Measurements from ENCODE around the gene SLC17A8.

SLC17A8 gene

GRCh38 chr12:100455896-100456295 is 99.0 kb downstream of the SLC17A8 start:
- Mint-ChIP-seq H3K4me1 (no peaks in the 10 kb centered on the region), H3K27me3 (peaks cover 8% of the 10 kb centered on the region), H3K36me3 (no peaks in the 10 kb centered on the region), H3K9me3 (no peaks in the 10 kb centered on the region), H3K27ac (no peak overlapping the region), H3K4me3 (no peak overlapping the region)
- CTCF ChIA-PET = interaction anchor here (0.9 to 1.4 kb wide), 2 partner anchors 24 to 51 kb away, joined by 3 read pairs; no protein-coding TSS in a partner anchor
- no peak for DNase-seq

GRCh38 chr12:100458191-100458590 is 101.3 kb downstream of the SLC17A8 start:
- no peaks in the 10 kb centered on the region for H3K4me1 Mint-ChIP-seq

GRCh38 chr12:100460702-100461101 is 103.8 kb downstream of the SLC17A8 start:
- no peaks in the 10 kb centered on the region for H3K4me1 Mint-ChIP-seq
- CTCF ChIA-PET = no interaction called here
- DNase-seq = no peak
- no peak overlapping the region for H3K4me3 Mint-ChIP-seq
- H3K9me3 Mint-ChIP-seq = no peaks in the 10 kb centered on the region
- H3K36me3 Mint-ChIP-seq = no peaks in the 10 kb centered on the region
- H3K27me3 Mint-ChIP-seq = peaks cover 3% of the 10 kb centered on the region
- H3K27ac Mint-ChIP-seq = no peak overlapping the region

More at GRCh38 chr12:100458191-100458590, 101.3 kb downstream of the SLC17A8 start:
- Mint-ChIP-seq H3K27ac (no peak overlapping the region), H3K4me3 (no peak overlapping the region), H3K9me3 (no peaks in the 10 kb centered on the region), H3K36me3 (no peaks in the 10 kb centered on the region), H3K27me3 (peaks cover 3% of the 10 kb centered on the region)
- DNase-seq = no peak
- CTCF ChIA-PET = no interaction called here

- Mint-ChIP-seq H3K27me3 (peaks cover 3% of the 10 kb centered on the region), H3K36me3 (no peaks in the 10 kb centered on the region), H3K4me3 (no peak overlapping the region), H3K4me1 (no peaks in the 10 kb centered on the region), H3K27ac (no peak overlapping the region), H3K9me3 (no peaks in the 10 kb centered on the region)
- DNase-seq = no peak
- CTCF ChIA-PET = interaction anchor here (1.2 kb wide), 1 partner anchor 34 kb away, joined by 3 read pairs; no protein-coding TSS in a partner anchor
Measured at GRCh38 chr12:100461330-100461973, 104.6 kb downstream of the SLC17A8 start.

- Mint-ChIP-seq H3K27ac (no peak overlapping the region), H3K4me3 (no peak overlapping the region), H3K9me3 (no peaks in the 10 kb centered on the region), H3K27me3 (peaks cover 3% of the 10 kb centered on the region), H3K36me3 (no peaks in the 10 kb centered on the region), H3K4me1 (no peaks in the 10 kb centered on the region)
- CTCF ChIA-PET = no interaction called here
- DNase-seq = no peak
Measured at GRCh38 chr12:100463661-100464060, 106.8 kb downstream of the SLC17A8 start.

GRCh38 chr12:100464529-100464928 is 107.7 kb downstream of the SLC17A8 start:
- H3K27me3 Mint-ChIP-seq = no peaks in the 10 kb centered on the region
- H3K4me3 Mint-ChIP-seq = no peak overlapping the region
- no peaks in the 10 kb centered on the region for H3K9me3 Mint-ChIP-seq
- no peaks in the 10 kb centered on the region for H3K4me1 Mint-ChIP-seq
- no peaks in the 10 kb centered on the region for H3K36me3 Mint-ChIP-seq
- DNase-seq = no peak
- no peak overlapping the region for H3K27ac Mint-ChIP-seq
- CTCF ChIA-PET = no interaction called here

GRCh38 chr12:100468126-100468525 is 111.3 kb downstream of the SLC17A8 start:
- CTCF ChIA-PET = no interaction called here

More at GRCh38 chr12:100468126-100468525, 111.3 kb downstream of the SLC17A8 start:
- no peaks in the 10 kb centered on the region for H3K36me3 Mint-ChIP-seq
- DNase-seq = no peak
- no peaks in the 10 kb centered on the region for H3K27me3 Mint-ChIP-seq
- no peaks in the 10 kb centered on the region for H3K9me3 Mint-ChIP-seq
- H3K4me1 Mint-ChIP-seq = no peaks in the 10 kb centered on the region
- no peak overlapping the region for H3K27ac Mint-ChIP-seq
- no peak overlapping the region for H3K4me3 Mint-ChIP-seq

Data from activated naive CD4-positive, alpha-beta T cell treated with anti-CD3 and anti-CD28 coated beads, Interleukin-2, amount 10 ng/mL, durations not matched to agents 7 days and 5 days (primary cell).